Raji (cell line): ENCODE measurements around the gene CD22.

Experiments used
- POLR2A ChIP-seq: IDR thresholded peaks from 2 replicates; pipeline ENCODE4 v1.6.1; 2011; ENCODE audit warnings: low read depth, low read length, control low read depth; ENCODE audit not compliant: insufficient read depth

CD22 gene

GRCh38 chr19:35307931-35308330 lies 21.1 kb upstream of the CD22 start:
- TF ChIP-seq POLR2A: no peak

GRCh38 chr19:35308910-35309309 lies 20.1 kb upstream of the CD22 start:
- no peak for TF ChIP-seq POLR2A

- no peak for TF ChIP-seq POLR2A
Measured at GRCh38 chr19:35309481-35310279, 19.3 kb upstream of the CD22 start.

- no peak for TF ChIP-seq POLR2A
Measured at GRCh38 chr19:35310331-35310730, 18.7 kb upstream of the CD22 start.

- no peak for TF ChIP-seq POLR2A
Measured at GRCh38 chr19:35310811-35311465, 18.0 kb upstream of the CD22 start.

- no peak for TF ChIP-seq POLR2A
Measured at GRCh38 chr19:35311901-35312665, 16.9 kb upstream of the CD22 start.

GRCh38 chr19:35313587-35313986 lies 15.4 kb upstream of the CD22 start:
- TF ChIP-seq POLR2A: no peak

- no peak for TF ChIP-seq POLR2A
Measured at GRCh38 chr19:35314031-35314430, 15.0 kb upstream of the CD22 start.

GRCh38 chr19:35314858-35315470 lies 14.0 kb upstream of the CD22 start:
- TF ChIP-seq POLR2A: no peak

GRCh38 chr19:35315883-35316282 lies 13.1 kb upstream of the CD22 start:
- TF ChIP-seq POLR2A: no peak

- no peak for TF ChIP-seq POLR2A
Measured at GRCh38 chr19:35316560-35316959, 12.4 kb upstream of the CD22 start.

- no peak for TF ChIP-seq POLR2A
Measured at GRCh38 chr19:35317464-35318043, 11.4 kb upstream of the CD22 start.

- TF ChIP-seq POLR2A: no peak
Measured at GRCh38 chr19:35318679-35319448, 10.1 kb upstream of the CD22 start.

- TF ChIP-seq POLR2A: no peak
Measured at GRCh38 chr19:35320065-35320713, 8.8 kb upstream of the CD22 start.
